NOMO-1 (cell line): ENCODE measurements around the gene NRG3.

Source experiments
- DNase-seq, 2 experiments: peaks; one replicate each; lab custom pipeline; 2025; ENCODE audit not compliant: unreplicated experiment in 2 of 2; lab: John Stamatoyannopoulos, UW

The NRG3 gene

DNA sequence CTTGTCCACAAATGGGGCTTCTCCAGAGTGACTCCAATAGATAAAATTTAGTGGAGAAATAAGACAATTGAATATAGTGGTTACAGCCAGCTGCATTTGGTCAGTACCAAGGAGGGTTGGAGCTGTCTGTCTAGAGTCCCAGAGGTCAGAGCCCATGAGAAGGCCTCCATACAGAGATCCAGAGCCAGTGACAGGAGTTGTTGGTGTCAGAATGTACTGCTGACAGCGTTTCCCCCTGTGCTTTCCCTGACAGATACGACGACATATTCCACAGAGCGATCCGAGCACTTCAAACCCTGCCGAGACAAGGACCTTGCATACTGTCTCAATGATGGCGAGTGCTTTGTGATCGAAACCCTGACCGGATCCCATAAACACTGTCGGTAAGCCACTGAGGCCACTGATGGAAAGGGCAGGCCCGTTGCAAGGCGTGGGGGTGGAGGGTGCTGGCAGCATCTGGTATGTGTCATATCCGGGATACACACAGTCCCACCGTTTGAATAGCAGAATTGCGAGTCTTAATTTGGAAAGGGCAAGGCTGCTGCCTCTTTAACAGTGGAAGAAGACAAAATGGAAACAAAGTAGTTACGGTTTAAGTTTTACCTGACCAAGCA, 483.6 kb downstream of the NRG3 start:
- no peak for DNase-seq

DNA sequence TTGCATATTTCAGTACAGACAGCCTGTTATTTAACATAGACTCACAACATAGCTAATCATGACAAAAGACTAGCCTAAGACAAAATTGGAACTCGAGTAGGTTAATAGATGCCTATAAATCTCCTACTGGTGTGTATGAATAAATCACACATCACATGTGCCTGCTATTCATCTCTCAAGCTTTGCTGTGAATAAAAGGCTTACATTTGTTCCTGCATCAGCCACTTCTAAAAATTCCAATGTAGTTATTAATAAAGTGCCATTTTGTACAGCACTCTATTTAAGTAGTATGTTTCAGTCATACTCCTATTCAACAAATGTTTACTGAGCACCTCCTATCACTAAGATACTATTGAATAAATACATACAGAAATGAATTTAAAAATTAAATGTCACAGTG, 486.3 kb downstream of the NRG3 start:
- DNase-seq, result no peak

DNA sequence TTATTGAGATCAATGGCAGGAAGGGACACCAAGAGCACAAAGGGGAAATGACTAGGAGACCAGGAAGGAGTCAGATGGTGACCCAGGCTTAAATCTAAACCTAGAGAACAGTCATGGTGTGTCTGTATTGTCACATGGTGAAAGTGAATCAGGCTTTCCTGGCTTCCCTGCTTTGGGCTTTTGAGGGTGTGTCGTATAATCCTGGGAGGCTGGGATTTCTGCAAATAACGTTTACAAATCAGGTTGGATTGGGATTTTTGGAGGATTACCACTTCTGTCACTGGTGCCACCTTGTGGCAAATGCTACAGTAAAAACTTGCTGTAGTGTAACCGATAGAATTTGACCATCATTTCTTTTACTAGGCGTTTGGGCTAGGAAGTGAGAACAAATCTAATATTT, 502.6 kb downstream of the NRG3 start:
- no peak for DNase-seq

DNA sequence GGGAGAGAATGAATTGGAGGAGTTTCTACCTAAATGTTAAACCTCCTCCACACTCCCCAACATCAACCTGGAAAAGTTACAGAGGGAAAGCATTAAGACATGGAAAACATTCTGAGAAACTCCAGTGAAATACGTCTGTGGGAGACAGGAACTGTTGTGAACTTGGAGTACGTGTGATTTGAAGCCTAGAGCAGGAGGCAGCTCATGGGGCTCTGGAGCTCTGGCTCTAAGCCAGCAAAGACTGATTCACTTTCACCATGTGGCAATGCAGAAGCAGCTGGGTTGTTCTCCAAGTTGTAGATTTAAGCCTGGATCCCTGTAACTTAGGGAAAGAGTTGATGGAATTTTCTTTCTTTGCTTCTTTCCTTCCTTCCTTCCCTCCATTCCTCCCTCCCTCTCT, 503.2 kb downstream of the NRG3 start:
- no peak for DNase-seq

- DNase-seq, result no peak
These were observed 508.4 kb downstream of the NRG3 start for GRCh38 chr10:82383350-82383749.

- DNase-seq, result no peak
These were observed 516.1 kb downstream of the NRG3 start for GRCh38 chr10:82390866-82391658.

GRCh38 chr10:82391971-82392370, 517.0 kb downstream of the NRG3 start:
- DNase-seq, result no peak

- no peak for DNase-seq
These were observed 517.5 kb downstream of the NRG3 start for GRCh38 chr10:82392533-82392932.

- DNase-seq, result no peak
These were observed 519.1 kb downstream of the NRG3 start for GRCh38 chr10:82394122-82394521.

DNA sequence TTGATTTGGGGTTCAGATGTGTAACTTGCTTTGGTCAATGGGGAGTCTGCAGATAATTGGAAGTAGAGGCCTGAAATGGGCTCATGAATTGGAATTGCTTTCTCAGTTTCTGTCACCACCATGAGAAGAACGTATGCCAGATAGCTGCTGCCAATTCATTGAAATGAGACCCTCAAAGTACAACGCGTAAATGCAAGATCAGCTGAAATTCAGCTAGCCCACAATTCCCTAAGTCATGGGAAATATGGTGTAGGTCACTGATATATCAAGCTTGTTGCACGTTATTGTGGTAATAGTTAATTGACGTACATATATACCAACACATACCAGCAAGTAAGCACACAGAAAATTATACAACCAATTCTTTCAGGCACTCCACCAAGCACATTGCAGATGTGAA, 520.0 kb downstream of the NRG3 start:
- DNase-seq, result no peak

GRCh38 chr10:82396886-82397285, 521.9 kb downstream of the NRG3 start:
- DNase-seq, result no peak

- DNase-seq, result no peak
These were observed 522.9 kb downstream of the NRG3 start for GRCh38 chr10:82397854-82398253.

GRCh38 chr10:82399850-82400249, 524.9 kb downstream of the NRG3 start:
- DNase-seq, result no peak

DNA sequence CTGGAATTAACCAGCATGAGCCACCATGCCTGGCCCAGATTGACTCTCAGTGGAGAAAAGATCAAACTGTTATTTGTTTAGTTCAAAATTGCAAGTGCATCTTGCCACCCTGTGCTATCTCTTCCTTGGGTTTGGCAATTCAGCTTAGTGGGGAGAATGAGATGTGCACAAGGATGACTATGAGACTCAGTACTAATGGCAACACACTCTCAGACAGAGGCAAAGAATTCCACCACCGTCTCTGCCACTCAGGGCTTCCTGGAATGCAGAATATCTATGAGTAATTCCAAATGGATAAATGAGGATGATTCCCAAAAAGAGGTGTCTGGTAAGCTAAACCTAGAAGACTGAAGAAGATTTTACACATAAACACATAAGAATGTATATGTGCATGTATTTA, 525.8 kb downstream of the NRG3 start:
- no peak for DNase-seq

DNA sequence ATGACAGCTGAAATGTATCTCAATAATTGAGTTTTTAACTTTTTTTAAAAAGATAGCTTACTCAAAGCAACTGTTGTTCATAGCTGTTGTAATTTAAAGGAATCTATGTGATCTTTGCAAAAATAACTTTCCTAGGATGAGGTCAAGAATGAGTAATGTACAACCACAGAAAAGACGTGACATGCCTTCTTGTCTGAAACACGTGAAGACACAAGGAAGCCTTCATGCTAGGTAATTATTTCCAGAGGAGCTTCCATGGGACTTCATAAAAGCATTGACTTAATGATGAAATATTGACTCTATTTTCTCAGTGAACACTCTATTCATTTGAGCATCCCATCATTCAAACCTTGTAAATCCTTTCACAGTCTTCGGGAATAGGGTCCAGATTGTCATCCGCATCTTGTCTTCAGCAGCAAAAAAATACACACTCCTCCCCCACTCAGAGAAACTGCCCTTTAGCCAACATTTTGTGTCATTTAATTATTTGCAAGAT, 528.0 kb downstream of the NRG3 start:
- no peak for DNase-seq

DNA sequence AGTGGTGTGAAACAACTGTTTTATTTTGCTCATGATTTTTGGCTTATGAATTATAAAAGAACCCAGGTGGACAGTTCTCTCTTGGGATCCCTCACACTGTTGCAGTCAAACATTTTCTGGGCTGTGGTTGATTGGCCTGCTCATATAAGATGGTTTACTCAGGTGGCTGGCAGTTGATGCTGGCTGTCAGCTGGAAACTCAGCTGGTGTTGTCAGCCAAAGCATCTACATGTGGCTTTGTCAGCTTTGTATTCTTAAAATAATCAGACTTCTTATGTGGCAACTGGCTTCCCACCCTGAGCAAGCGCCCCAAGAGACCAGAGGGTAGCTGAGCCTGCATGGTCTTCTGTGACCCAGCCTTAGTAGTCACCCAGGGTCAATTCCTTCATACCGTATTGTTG, 534.7 kb downstream of the NRG3 start:
- no peak for DNase-seq

GRCh38 chr10:82411416-82411815, 536.4 kb downstream of the NRG3 start:
- no peak for DNase-seq

- DNase-seq, result no peak
These were observed 545.0 kb downstream of the NRG3 start for GRCh38 chr10:82420001-82420400.

GRCh38 chr10:82429302-82429701, 554.3 kb downstream of the NRG3 start:
- no peak for DNase-seq

DNA sequence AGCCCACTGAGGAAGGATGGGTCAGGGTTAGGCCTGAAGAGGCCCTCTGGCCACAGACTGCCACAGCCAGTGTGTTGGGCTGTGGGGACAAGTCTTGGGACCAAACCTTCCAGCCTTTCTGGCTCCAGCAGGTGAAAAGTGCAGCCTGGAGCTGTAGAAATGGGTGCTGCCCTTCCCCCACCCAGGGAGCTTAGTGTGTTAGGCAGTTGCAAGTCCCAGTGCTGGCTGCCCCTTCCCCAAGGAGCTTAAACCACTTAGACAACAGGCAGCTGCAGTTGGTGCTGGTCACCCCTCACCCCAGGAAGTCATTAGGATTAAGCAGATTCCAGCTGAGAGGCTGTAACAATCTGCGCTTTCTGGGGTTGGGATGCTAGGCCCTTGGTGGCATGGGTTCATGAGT, 563.3 kb downstream of the NRG3 start:
- DNase-seq, result no peak

DNA sequence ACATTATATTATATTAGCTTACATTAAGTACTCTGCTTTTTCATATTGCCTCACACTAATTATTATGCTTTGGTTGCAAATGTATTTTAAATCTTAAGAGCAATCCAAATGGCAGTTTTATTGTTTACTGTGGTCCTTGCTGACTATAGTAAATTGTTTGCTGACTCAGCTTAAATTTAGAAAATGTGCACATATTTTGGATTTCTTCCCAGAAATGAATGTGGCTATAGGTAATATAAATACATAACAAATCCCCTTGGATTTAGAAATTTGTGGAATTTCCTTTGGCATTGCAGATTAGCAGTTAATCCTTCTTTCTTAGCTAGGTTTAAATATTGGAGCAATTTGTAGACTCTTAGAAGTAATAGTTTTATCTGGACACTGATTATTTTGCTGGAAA, 565.8 kb downstream of the NRG3 start:
- DNase-seq, result no peak

- DNase-seq, result no peak
These were observed 577.1 kb downstream of the NRG3 start for GRCh38 chr10:82452046-82452445.
